Measurements from ENCODE around the gene MACO1. TPM values are rescaled to one million over a fixed set of nuclear protein-coding genes. Genes with fewer than 3 reads are reported as not detected.
A peak's percentile ranks its signal among the peaks of the same experiment; 100 is the strongest.

The MACO1 gene
- total and polyA plus RNA-seq, 7 donors = 2.4 to 20.2 (median 11.8) TPM

- no peak overlapping the region for H3K27ac ChIP-seq
Measured at GRCh38 chr1:25485536-25486411, 55.1 kb downstream of the MACO1 start.

GRCh38 chr1:25486602-25487001 lies 55.9 kb downstream of the MACO1 start:
- no peaks in the 10 kb centered on the region for H3K9me3 ChIP-seq
- TF ChIP-seq CTCF (IDR thresholded peaks at IDR 0.05) = no peak
- TF ChIP-seq POLR2A (IDR thresholded peaks at IDR 0.05) = no peak
- no peak for TF ChIP-seq POLR2AphosphoS5 (IDR thresholded peaks at IDR 0.05)
- TF ChIP-seq EP300 (IDR thresholded peaks at IDR 0.05) = no peak
- H3K4me3 ChIP-seq = no peak overlapping the region
- peaks cover 0 to 19% (median 17%) of the 10 kb centered on the region in 4 donors for H3K4me1 ChIP-seq
- H3K36me3 ChIP-seq = peaks cover 9 to 53% (median 16%) of the 10 kb centered on the region in 4 donors
- no peaks in the 10 kb centered on the region for H3K27me3 ChIP-seq
- no peak for DNase-seq
- intact Hi-C loops (cut with DNase I) = no loop called here
- no peak overlapping the region for H3K27ac ChIP-seq
- 95 to 99% methylated on average over 1 of the region's 1 CpG for WGBS, 2 donors

More at GRCh38 chr1:25485536-25486411, 55.1 kb downstream of the MACO1 start:
- 70 to 86% methylated on average over 6 of the region's 6 CpGs for WGBS, 2 donors
- no peak for DNase-seq
- Histone ChIP-seq H3K4me3 (no peak overlapping the region), H3K36me3 (peaks cover 3 to 45% (median 11%) of the 10 kb centered on the region in 4 donors), H3K4me1 (peaks cover 0 to 24% (median 17%) of the 10 kb centered on the region in 4 donors), H3K27me3 (no peaks in the 10 kb centered on the region), H3K9me3 (no peaks in the 10 kb centered on the region)
- TF ChIP-seq CTCF (IDR thresholded peaks at IDR 0.05) = no peak
- no peak for TF ChIP-seq POLR2AphosphoS5 (IDR thresholded peaks at IDR 0.05)
- TF ChIP-seq POLR2A (IDR thresholded peaks at IDR 0.05) = no peak
- no peak for TF ChIP-seq EP300 (IDR thresholded peaks at IDR 0.05)
- intact Hi-C loops (cut with DNase I) = no loop called here

- intact Hi-C loops (cut with DNase I) = no loop called here
- WGBS, 2 donors = 93 to 96% methylated on average over 2 of the region's 2 CpGs
- no peak for DNase-seq
- Histone ChIP-seq H3K27ac (no peak overlapping the region), H3K4me3 (no peak overlapping the region), H3K4me1 (peaks cover 0 to 18% (median 17%) of the 10 kb centered on the region in 4 donors), H3K27me3 (no peaks in the 10 kb centered on the region), H3K36me3 (peaks cover 9 to 63% (median 24%) of the 10 kb centered on the region in 4 donors), H3K9me3 (no peaks in the 10 kb centered on the region)
- TF ChIP-seq EP300 (IDR thresholded peaks at IDR 0.05) (no peak), POLR2AphosphoS5 (IDR thresholded peaks at IDR 0.05) (no peak), CTCF (IDR thresholded peaks at IDR 0.05) (peak in 2 of 4 experiments; percentile 5 to 12)
Measured at GRCh38 chr1:25487628-25488027, 56.9 kb downstream of the MACO1 start.

GRCh38 chr1:25492323-25492722 lies 61.6 kb downstream of the MACO1 start:
- no peak for TF ChIP-seq POLR2A (IDR thresholded peaks at IDR 0.05)
- no peak for TF ChIP-seq EP300 (IDR thresholded peaks at IDR 0.05)
- TF ChIP-seq POLR2AphosphoS5 (IDR thresholded peaks at IDR 0.05) = no peak
- no peak for TF ChIP-seq CTCF (IDR thresholded peaks at IDR 0.05)
- H3K4me1 ChIP-seq = no peaks in the 10 kb centered on the region
- intact Hi-C loops (cut with DNase I) = no loop called here
- no peak for DNase-seq
- H3K9me3 ChIP-seq = no peaks in the 10 kb centered on the region
- no peak overlapping the region for H3K27ac ChIP-seq
- H3K36me3 ChIP-seq = peaks cover 13 to 86% (median 34%) of the 10 kb centered on the region in 4 donors
- H3K27me3 ChIP-seq = no peaks in the 10 kb centered on the region
- H3K4me3 ChIP-seq = no peak overlapping the region
- 88 to 93% methylated on average over 8 of the region's 8 CpGs for WGBS, 2 donors
